GM12874 (cell line): ENCODE results near the gene TIFAB.

Experiments used
- CTCF ChIP-seq: IDR thresholded peaks from 2 replicates; pipeline ENCODE4 v1.5.1; 2011; ENCODE audit warnings: low read depth, mild to moderate bottlenecking, control low read depth, low read length, moderate library complexity; ENCODE audit not compliant: insufficient read depth

Gene TIFAB

GRCh38 chr5:135423846-135424168 lies 28.3 kb downstream of the TIFAB start:
- no peak for TF ChIP-seq CTCF

GRCh38 chr5:135423146-135423845 lies 28.9 kb downstream of the TIFAB start:
- no peak for TF ChIP-seq CTCF

GRCh38 chr5:135422419-135422818 lies 29.7 kb downstream of the TIFAB start:
- TF ChIP-seq CTCF = no peak

DNA sequence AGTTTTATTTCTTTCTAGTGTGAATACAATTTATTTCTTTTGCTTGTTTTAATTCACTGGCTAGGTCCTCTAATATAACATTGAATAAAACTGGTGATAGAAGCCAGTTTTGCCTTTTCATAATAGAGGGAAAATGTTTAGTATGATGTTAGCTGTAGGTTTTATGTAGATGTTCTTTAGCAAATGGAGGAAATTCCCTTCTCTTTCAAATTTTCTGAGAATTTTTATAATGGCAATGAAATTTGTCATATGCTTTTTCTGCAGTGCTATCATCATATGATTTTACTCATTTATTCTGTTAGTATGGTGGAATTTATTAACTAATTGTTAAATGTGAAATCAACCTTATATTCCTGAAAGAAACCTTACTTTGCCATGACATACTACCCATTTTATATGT lies 35.1 kb downstream of the TIFAB start:
- TF ChIP-seq CTCF = no peak

DNA sequence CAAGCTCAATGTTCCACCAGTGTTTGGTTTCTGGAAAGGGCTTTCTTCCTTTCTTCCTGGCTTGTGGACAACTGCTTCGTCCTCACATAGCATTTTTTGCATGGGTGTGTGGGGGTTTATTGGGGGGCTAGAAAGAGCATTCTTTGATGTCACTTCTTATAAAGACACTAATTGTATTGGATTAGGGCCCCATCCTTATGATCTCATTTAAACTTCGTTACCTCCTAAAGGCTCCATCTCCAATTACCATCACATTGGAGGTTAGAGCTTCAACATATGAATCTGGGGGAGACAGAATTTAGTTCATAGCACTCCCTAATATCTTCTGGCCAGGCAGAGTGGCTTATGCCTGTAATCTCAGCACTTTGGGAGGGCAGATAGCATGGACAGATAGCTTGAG lies 47.1 kb downstream of the TIFAB start:
- TF ChIP-seq CTCF = no peak

DNA sequence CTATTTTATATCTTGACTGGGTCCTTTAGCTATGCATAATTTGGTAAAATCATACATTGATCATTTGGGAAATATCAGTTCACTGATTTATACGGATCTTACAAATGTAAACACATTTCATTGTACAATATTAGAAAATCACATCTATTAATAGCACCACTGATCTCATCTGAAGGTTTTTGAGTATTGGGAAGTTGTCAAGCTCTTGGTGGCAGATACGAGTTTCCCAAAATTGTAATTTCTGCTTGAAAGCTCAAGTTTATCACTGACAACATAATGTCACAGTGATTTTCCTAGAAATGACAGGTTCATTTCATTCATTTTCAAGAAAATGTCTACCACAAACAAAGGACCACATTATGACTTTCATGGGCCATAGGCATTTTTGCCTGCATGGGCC lies 50.1 kb downstream of the TIFAB start:
- no peak for TF ChIP-seq CTCF

DNA sequence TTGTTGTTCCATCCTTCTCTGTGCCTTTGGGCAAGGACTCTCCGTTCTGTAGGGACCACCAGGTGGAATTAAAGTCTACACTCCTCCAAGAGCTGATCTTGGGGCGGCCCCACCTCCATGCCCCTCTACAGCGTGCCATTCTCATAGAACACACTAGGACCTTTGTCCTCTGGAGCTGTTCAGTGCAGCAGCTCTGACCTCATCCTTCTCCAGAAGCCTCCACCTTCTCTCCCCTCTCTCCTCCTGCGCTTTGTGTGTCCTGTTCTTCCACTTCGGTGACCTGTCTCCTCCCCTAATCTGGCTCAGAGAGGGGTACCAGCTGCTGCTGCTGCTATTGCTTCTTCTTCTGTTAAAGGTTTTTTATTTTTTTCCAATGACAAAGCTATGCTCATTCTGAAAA lies 51.3 kb downstream of the TIFAB start:
- TF ChIP-seq CTCF = no peak
